Neuron (in vitro differentiated cells): ENCODE measurements around the gene RANBP9.

Source experiments
- H2AFZ ChIP-seq: one replicate; pipeline ENCODE4 v1.6.1; 2013; ENCODE audit warnings: low read depth, mild to moderate bottlenecking, inconsistent platforms, low read length, moderate library complexity
- H3K27me3 ChIP-seq: one replicate; pipeline ENCODE4 v1.6.1; 2013; ENCODE audit warnings: low read length; ENCODE audit not compliant: insufficient read depth
- H3K36me3 ChIP-seq: one replicate; pipeline ENCODE4 v1.6.1; 2013; ENCODE audit warnings: low read length; ENCODE audit not compliant: insufficient read depth
- H3K4me1 ChIP-seq: one replicate; pipeline ENCODE4 v1.6.1; 2013; ENCODE audit warnings: low read length; ENCODE audit not compliant: insufficient read depth
- H3K4me3 ChIP-seq: 2 replicates; pipeline ENCODE4 v1.5.1; 2013; ENCODE audit warnings: mild to moderate bottlenecking, low read length, moderate library complexity
- H3K9me3 ChIP-seq: one replicate; pipeline ENCODE4 v1.6.1; 2013; ENCODE audit warnings: low read length

Gene RANBP9

GRCh38 chr6:13572240-13572639, 139.4 kb downstream of the RANBP9 start:
- peaks cover 5% of the 10 kb centered on the region for H3K4me1 ChIP-seq
- no peak overlapping the region for H2AFZ ChIP-seq
- no peak overlapping the region for H3K4me3 ChIP-seq
- H3K36me3 ChIP-seq, result no peaks in the 10 kb centered on the region
- H3K9me3 ChIP-seq, result no peaks in the 10 kb centered on the region
- H3K27me3 ChIP-seq, result peaks cover 2% of the 10 kb centered on the region
